H1 (cell line): ENCODE data around the gene CALD1. TPM values are rescaled to one million over a fixed set of nuclear protein-coding genes. Genes with fewer than 3 reads are reported as not detected.

Source experiments
- ASH2L ChIP-seq: fragments of 200-600, 300-600 bp; sonication (generic); IDR thresholded peaks from one replicate; pipeline ENCODE4 v1.7.1; 2017; ENCODE audit warnings: low read length
- CBX5 ChIP-seq: fragments of 300-800, 300-1000 bp; sonication (generic); IDR thresholded peaks from 2 replicates; pipeline ENCODE4 v1.7.1; 2016; ENCODE audit warnings: antibody characterized with exemption, low read length, low read depth
- CHD7 ChIP-seq: fragments of 300-600 bp; sonication (generic); IDR thresholded peaks from 2 replicates; pipeline ENCODE4 v1.7.1; 2012; ENCODE audit warnings: low read length, moderate library complexity, mild to moderate bottlenecking, inconsistent platforms; ENCODE audit not compliant: insufficient replicate concordance
- JUN ChIP-seq: IDR thresholded peaks from 2 replicates; pipeline ENCODE4 v1.6.1; 2011; ENCODE audit warnings: low read depth, mild to moderate bottlenecking, improper control_type of control experiment, low read length
- TAF1 ChIP-seq: IDR thresholded peaks from 2 replicates; pipeline ENCODE4 v1.6.1; 2011; ENCODE audit warnings: mild to moderate bottlenecking, low read depth, low read length
- TCF12 ChIP-seq: IDR thresholded peaks from 2 replicates; pipeline ENCODE4 v1.6.1; 2011; ENCODE audit warnings: low read depth, mild to moderate bottlenecking, low read length
- polyA plus RNA-seq, 7 experiments: library from polyadenylated mRNA; depleted of rRNA in 3 of 7; stranded (reverse) in 5 of 7; unstranded in 2 of 7; fragments of >200 nt in 5 of 7; fragments of 200-250 nt in 2 of 7; gene quantifications; 1 replicate in 5 of 7; 2 replicates in 1 of 7; 4 replicates in 1 of 7; pipeline versions ENCODE4 v1.2.1 to v1.2.3, GENCODE V29; 2011 to 2013; ENCODE audit warnings: missing spikeins in 2 of 7, mixed read lengths in 2 of 7
- total RNA-seq: library from RNA; stranded (reverse); fragmentation: NEBNext Ultra II Directional; extraction: Animal tissue kit (Norgen Biotek cat#: 25700); gene quantifications from 2 replicates; pipeline ENCODE4 v1.2.1, GENCODE V29; 2021
- TF ChIP-seq, protein P1 (sequence below), 3 experiments: IDR thresholded peaks; 1 replicate in 2 of 3; 2 replicates in 1 of 3; pipeline versions ENCODE4 v1.5.1 to v1.6.1; 2011; ENCODE audit warnings: low read length in 3 of 3, mild to moderate bottlenecking in 3 of 3, inconsistent platforms in 2 of 3, low read depth in 1 of 3, moderate library complexity in 1 of 3; ENCODE audit not compliant: insufficient read depth in 1 of 3; ENCODE audit errors: control extremely low read depth in 1 of 3

The CALD1 gene
- total and polyA plus RNA-seq, 2 of the 8 experiments (the other 6 are each of a cell fraction or from before 2014, with no cell fraction given), result 34.3 to 177 TPM

- TF ChIP-seq CHD7 (no peak), TCF12 (no peak), TAF1 (no peak), ASH2L (no peak), JUN (no peak), CBX5 (no peak)
- TF ChIP-seq, protein P1, sequence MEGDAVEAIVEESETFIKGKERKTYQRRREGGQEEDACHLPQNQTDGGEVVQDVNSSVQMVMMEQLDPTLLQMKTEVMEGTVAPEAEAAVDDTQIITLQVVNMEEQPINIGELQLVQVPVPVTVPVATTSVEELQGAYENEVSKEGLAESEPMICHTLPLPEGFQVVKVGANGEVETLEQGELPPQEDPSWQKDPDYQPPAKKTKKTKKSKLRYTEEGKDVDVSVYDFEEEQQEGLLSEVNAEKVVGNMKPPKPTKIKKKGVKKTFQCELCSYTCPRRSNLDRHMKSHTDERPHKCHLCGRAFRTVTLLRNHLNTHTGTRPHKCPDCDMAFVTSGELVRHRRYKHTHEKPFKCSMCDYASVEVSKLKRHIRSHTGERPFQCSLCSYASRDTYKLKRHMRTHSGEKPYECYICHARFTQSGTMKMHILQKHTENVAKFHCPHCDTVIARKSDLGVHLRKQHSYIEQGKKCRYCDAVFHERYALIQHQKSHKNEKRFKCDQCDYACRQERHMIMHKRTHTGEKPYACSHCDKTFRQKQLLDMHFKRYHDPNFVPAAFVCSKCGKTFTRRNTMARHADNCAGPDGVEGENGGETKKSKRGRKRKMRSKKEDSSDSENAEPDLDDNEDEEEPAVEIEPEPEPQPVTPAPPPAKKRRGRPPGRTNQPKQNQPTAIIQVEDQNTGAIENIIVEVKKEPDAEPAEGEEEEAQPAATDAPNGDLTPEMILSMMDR (IDR thresholded peaks at IDR 0.05; ENCODE audit: control extremely low read depth in 1 of 3, insufficient read depth in 1 of 3, low read depth in 1 of 3, low read length in 3 of 3), result no peak
- TF ChIP-seq, all 59 proteins: peak for 0
Measured at GRCh38 chr7:134925766-134926165, 146.3 kb downstream of the CALD1 start (continued).
